ENCODE results near the gene TRIM54. TPM values are rescaled to one million over a fixed set of nuclear protein-coding genes. Genes with fewer than 3 reads are reported as not detected.

Gene TRIM54
- polyA plus RNA-seq, 1 donor from 2014 or later: not detected

DNA sequence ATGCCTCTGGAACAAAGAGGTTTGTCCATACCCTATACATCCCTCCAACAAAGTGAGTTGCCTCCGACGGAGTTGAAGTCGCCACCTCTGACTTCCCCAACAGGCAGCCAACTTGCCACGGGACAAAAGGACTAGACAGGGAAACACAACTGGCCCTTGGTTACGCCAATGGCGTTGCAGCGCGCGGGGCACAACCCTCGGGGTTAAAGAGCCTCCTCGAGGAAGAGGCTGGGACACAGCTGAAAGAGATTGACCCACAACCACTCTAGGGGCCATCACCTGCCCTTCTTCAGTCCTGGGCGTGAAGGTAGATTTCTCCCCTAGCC, 73.8 kb downstream of the TRIM54 start:
- Histone ChIP-seq H3F3A (ENCODE audit: insufficient read depth, low read length, poor library complexity, severe bottlenecking) (no peaks in the 10 kb centered on the region), H3K9me2 (ENCODE audit: insufficient read depth, low read length) (no peaks in the 10 kb centered on the region), H3K27ac (ENCODE audit: low read length) (peak overlapping the region; percentile 91), H3K36me3 (ENCODE audit: insufficient read depth, low read length) (no peaks in the 10 kb centered on the region), H4K20me1 (ENCODE audit: insufficient read depth) (no peaks in the 10 kb centered on the region), H3K9me3 (ENCODE audit: low read length) (no peaks in the 10 kb centered on the region), H3K79me2 (replicated peaks; ENCODE audit: insufficient read depth, low read length) (peaks cover 41% of the 10 kb centered on the region), H2AFZ (ENCODE audit: low read depth, low read length) (peak overlapping the region; percentile 99), H3K27me3 (ENCODE audit: insufficient read depth, low read depth, low read length) (no peaks in the 10 kb centered on the region), H3K9ac (ENCODE audit: low read length) (peak overlapping the region; percentile 92), H3K4me3 (ENCODE audit: low read length) (peak overlapping the region; percentile 97), H3K4me2 (ENCODE audit: low read length) (peak overlapping the region; percentile 86)
- TF ChIP-seq POLR2AphosphoS5 (IDR thresholded peaks at IDR 0.05) (no peak), SMC3 (conservative IDR thresholded peaks at IDR 0.05; ENCODE audit: poor library complexity) (no peak), EP300 (conservative IDR thresholded peaks at IDR 0.05; ENCODE audit: poor library complexity, severe bottlenecking) (no peak), TAF1 (IDR thresholded peaks at IDR 0.05; ENCODE audit: low read depth) (no peak), MXI1 (conservative IDR thresholded peaks at IDR 0.05; ENCODE audit: poor library complexity, severe bottlenecking) (no peak), RAD21 (conservative IDR thresholded peaks at IDR 0.05) (no peak), REST (IDR thresholded peaks at IDR 0.05; ENCODE audit: borderline replicate concordance) (no peak), EZH2 (IDR thresholded peaks at IDR 0.05; ENCODE audit: borderline replicate concordance, insufficient read depth, low read length, poor library complexity, severe bottlenecking) (no peak)
- TF ChIP-seq, protein P1, sequence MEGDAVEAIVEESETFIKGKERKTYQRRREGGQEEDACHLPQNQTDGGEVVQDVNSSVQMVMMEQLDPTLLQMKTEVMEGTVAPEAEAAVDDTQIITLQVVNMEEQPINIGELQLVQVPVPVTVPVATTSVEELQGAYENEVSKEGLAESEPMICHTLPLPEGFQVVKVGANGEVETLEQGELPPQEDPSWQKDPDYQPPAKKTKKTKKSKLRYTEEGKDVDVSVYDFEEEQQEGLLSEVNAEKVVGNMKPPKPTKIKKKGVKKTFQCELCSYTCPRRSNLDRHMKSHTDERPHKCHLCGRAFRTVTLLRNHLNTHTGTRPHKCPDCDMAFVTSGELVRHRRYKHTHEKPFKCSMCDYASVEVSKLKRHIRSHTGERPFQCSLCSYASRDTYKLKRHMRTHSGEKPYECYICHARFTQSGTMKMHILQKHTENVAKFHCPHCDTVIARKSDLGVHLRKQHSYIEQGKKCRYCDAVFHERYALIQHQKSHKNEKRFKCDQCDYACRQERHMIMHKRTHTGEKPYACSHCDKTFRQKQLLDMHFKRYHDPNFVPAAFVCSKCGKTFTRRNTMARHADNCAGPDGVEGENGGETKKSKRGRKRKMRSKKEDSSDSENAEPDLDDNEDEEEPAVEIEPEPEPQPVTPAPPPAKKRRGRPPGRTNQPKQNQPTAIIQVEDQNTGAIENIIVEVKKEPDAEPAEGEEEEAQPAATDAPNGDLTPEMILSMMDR (IDR thresholded peaks at IDR 0.05; ENCODE audit: poor library complexity, severe bottlenecking): no peak

GRCh38 chr2:27356382-27357181, 74.4 kb downstream of the TRIM54 start, which contains the start of gene GTF3C2:
Gene GTF3C2, minus strand, starts transcription at chr2:27356764. Its CDS starts 13,210 bp downstream, at chr2:27343554.
- Histone ChIP-seq H3K36me3 (ENCODE audit: insufficient read depth, low read length) (no peaks in the 10 kb centered on the region), H3K4me3 (ENCODE audit: low read length) (peak within 1 kb of the TSS; percentile 97), H3K9me2 (ENCODE audit: insufficient read depth, low read length) (no peaks in the 10 kb centered on the region), H3K27ac (ENCODE audit: low read length) (peak within 1 kb of the TSS; percentile 91), H3K4me2 (ENCODE audit: low read length) (peak within 1 kb of the TSS; percentile 86), H3K9ac (ENCODE audit: low read length) (peak within 1 kb of the TSS; percentile 92), H3F3A (ENCODE audit: insufficient read depth, low read length, poor library complexity, severe bottlenecking) (no peaks in the 10 kb centered on the region), H4K20me1 (ENCODE audit: insufficient read depth) (no peaks in the 10 kb centered on the region), H3K9me3 (ENCODE audit: low read length) (no peaks in the 10 kb centered on the region), H2AFZ (ENCODE audit: low read depth, low read length) (peak within 1 kb of the TSS; percentile 99), H3K79me2 (replicated peaks; ENCODE audit: insufficient read depth, low read length) (peaks cover 41% of the 10 kb centered on the region), H3K27me3 (ENCODE audit: insufficient read depth, low read depth, low read length) (no peaks in the 10 kb centered on the region)
- TF ChIP-seq EZH2 (IDR thresholded peaks at IDR 0.05; ENCODE audit: borderline replicate concordance, insufficient read depth, low read length, poor library complexity, severe bottlenecking) (no peak), MXI1 (conservative IDR thresholded peaks at IDR 0.05; ENCODE audit: poor library complexity, severe bottlenecking) (peak; percentile 99), RAD21 (conservative IDR thresholded peaks at IDR 0.05) (no peak), TAF1 (IDR thresholded peaks at IDR 0.05; ENCODE audit: low read depth) (peak; percentile 56), POLR2AphosphoS5 (IDR thresholded peaks at IDR 0.05) (peak; percentile 72), SMC3 (conservative IDR thresholded peaks at IDR 0.05; ENCODE audit: poor library complexity) (no peak), REST (IDR thresholded peaks at IDR 0.05; ENCODE audit: borderline replicate concordance) (peak; percentile 35), EP300 (conservative IDR thresholded peaks at IDR 0.05; ENCODE audit: poor library complexity, severe bottlenecking) (peak; percentile 67)
- TF ChIP-seq, protein P1 (IDR thresholded peaks at IDR 0.05; ENCODE audit: poor library complexity, severe bottlenecking): peak; percentile 19

Measured in neural cell (in vitro differentiated cells).